Body of pancreas (tissue), 4 donors: ENCODE data around the gene USP11. TPM values are rescaled to one million over a fixed set of nuclear protein-coding genes. Genes with fewer than 3 reads are reported as not detected.

Experiments
- ATAC-seq: fragments of 150-250 bp; one replicate; pipeline ENCODE4 v1.9.1; 2016
- DNase-seq, 4 donors: peaks; one replicate each; pipeline ENCODE4 v3.0.0-alpha.2; 2019
- H3K27ac ChIP-seq, 4 donors: fragments of 200-600 bp; sonication (generic); 1 replicate in 3 of 4; 2 replicates in 1 of 4; pipeline versions ENCODE4 v1.5.1 to v1.6.1; 2016 to 2019; ENCODE audit warnings: mild to moderate bottlenecking in 1 of 4, mixed read lengths in 1 of 4, moderate library complexity in 1 of 4
- H3K27me3 ChIP-seq, 2 donors: fragments of 200-600 bp; sonication (generic); one replicate each; pipeline ENCODE4 v1.6.0; 2016; ENCODE audit warnings: mild to moderate bottlenecking in 1 of 2
- H3K36me3 ChIP-seq, 2 donors: fragments of 200-600 bp; sonication (generic); replicated peaks in 1 of 2; 2 replicates each; pipeline ENCODE4 v1.5.1; 2016; ENCODE audit warnings: low read depth in 2 of 2; ENCODE audit not compliant: insufficient read depth in 1 of 2
- H3K4me1 ChIP-seq: fragments of 200-600 bp; sonication (generic); one replicate; pipeline ENCODE4 v1.6.0; 2016
- H3K4me3 ChIP-seq, 2 donors: fragments of 200-600 bp; sonication (generic); 1 replicate in 1 of 2; 2 replicates in 1 of 2; pipeline ENCODE4 v1.5.1; 2016 to 2019
- H3K9me3 ChIP-seq, 3 donors: fragments of 200-600 bp; sonication (generic); 1 replicate in 2 of 3; 2 replicates in 1 of 3; pipeline ENCODE4 v1.5.1; 2016
- CTCF ChIP-seq, 7 experiments: fragments of 450-650 bp in 4 of 7; fragments of 200-600 bp in 3 of 7; sonication (generic) in 3 of 7; IDR thresholded peaks; one replicate each; pipeline ENCODE4 v1.5.1; 2016 to 2019; ENCODE audit warnings: antibody characterized with exemption in 7 of 7
- POLR2A ChIP-seq, 3 donors: fragments of 450-650 bp; IDR thresholded peaks; one replicate each; pipeline ENCODE4 v1.6.1; 2016; ENCODE audit warnings: antibody characterized with exemption in 3 of 3, mild to moderate bottlenecking in 2 of 3
- WGBS, 2 donors: methylation state at CpG; one replicate each; pipeline ENCODE4 v1.1.5; 2017; 5-methylcytosine and 5-hydroxymethylcytosine counted together
- intact Hi-C: fragments of 100-400 bp; cut with DNase I; formaldehyde crosslinking; loops from one replicate; pipeline ENCODE4 v1.15.1; 2023
- total RNA-seq, 2 donors: library from RNA; depleted of rRNA; stranded (reverse); fragments of >200 nt; gene quantifications; one replicate each; pipeline ENCODE4 v1.1.0, GENCODE V29; 2016

USP11 gene
- total RNA-seq, 2 donors from 2014 or later, result 23.1 to 33.3 TPM

GRCh38 chrX:47224266-47224895 is 8.4 kb upstream of the USP11 start:
- Histone ChIP-seq H3K27me3 (no peaks in the 10 kb centered on the region), H3K36me3 (peaks cover 0 to 11% of the 10 kb centered on the region in 2 donors), H3K4me3 (no peak overlapping the region), H3K27ac (no peak overlapping the region), H3K4me1 (peaks cover 19% of the 10 kb centered on the region), H3K9me3 (no peaks in the 10 kb centered on the region)
- intact Hi-C loops, result no loop called here
- DNase-seq (peak in 1 of 4 donors; percentile 2), ATAC-seq (no peak)
- no peak for TF ChIP-seq POLR2A (IDR thresholded peaks at IDR 0.05)
- no peak for TF ChIP-seq CTCF (IDR thresholded peaks at IDR 0.05)
- WGBS, 2 donors, result 85 to 89% methylated on average over 10 to 14 of the region's 17 CpGs

GRCh38 chrX:47224896-47225290 is 7.9 kb upstream of the USP11 start:
- peaks cover 15% of the 10 kb centered on the region for H3K4me1 ChIP-seq
- H3K27me3 ChIP-seq, result no peaks in the 10 kb centered on the region
- 100% methylated on average over 1 to 2 of the region's 4 CpGs for WGBS, 2 donors
- DNase-seq (peak in 1 of 4 donors; percentile 2), ATAC-seq (no peak)
- intact Hi-C loops, result no loop called here
- no peak overlapping the region for H3K4me3 ChIP-seq
- peaks cover 0 to 11% of the 10 kb centered on the region in 2 donors for H3K36me3 ChIP-seq
- no peak overlapping the region for H3K27ac ChIP-seq
- no peak for TF ChIP-seq POLR2A (IDR thresholded peaks at IDR 0.05)
- TF ChIP-seq CTCF (IDR thresholded peaks at IDR 0.05), result no peak
- H3K9me3 ChIP-seq, result no peaks in the 10 kb centered on the region

GRCh38 chrX:47226071-47226470 is 6.7 kb upstream of the USP11 start:
- peak in 1 of 4 donors; percentile 6 for DNase-seq
- Histone ChIP-seq H3K4me3 (no peak overlapping the region), H3K36me3 (peaks cover 0 to 11% of the 10 kb centered on the region in 2 donors), H3K27me3 (no peaks in the 10 kb centered on the region), H3K9me3 (no peaks in the 10 kb centered on the region), H3K4me1 (peaks cover 4% of the 10 kb centered on the region), H3K27ac (no peak overlapping the region)
- ATAC-seq, result no peak
- TF ChIP-seq POLR2A (IDR thresholded peaks at IDR 0.05) (no peak), CTCF (IDR thresholded peaks at IDR 0.05) (no peak)
- WGBS, 2 donors, result 67 to 80% methylated on average over 1 to 3 of the region's 6 CpGs
- intact Hi-C loops, result no loop called here

GRCh38 chrX:47226531-47227333 is 6.1 kb upstream of the USP11 start:
- DNase-seq (peak in 1 of 4 donors; percentile 1), ATAC-seq (no peak)
- no peak overlapping the region for H3K27ac ChIP-seq
- WGBS, 2 donors, result 83 to 92% methylated on average over 7 to 16 of the region's 19 CpGs
- TF ChIP-seq POLR2A (IDR thresholded peaks at IDR 0.05), result no peak
- no peak for TF ChIP-seq CTCF (IDR thresholded peaks at IDR 0.05)
- H3K4me3 ChIP-seq, result no peak overlapping the region
- no peaks in the 10 kb centered on the region for H3K27me3 ChIP-seq
- H3K36me3 ChIP-seq, result peaks cover 0 to 11% of the 10 kb centered on the region in 2 donors
- H3K9me3 ChIP-seq, result no peaks in the 10 kb centered on the region
- H3K4me1 ChIP-seq, result no peaks in the 10 kb centered on the region
- intact Hi-C loops, result no loop called here
